ENCODE measurements around the gene EXOC6B.

EXOC6B gene

GRCh38 chr2:72744049-72744448, 81.8 kb downstream of the EXOC6B start:
- no peak for DNase-seq (ENCODE audit: low read depth in 2 of 2)

- no peak for DNase-seq (ENCODE audit: low read depth in 2 of 2)
Measured at GRCh38 chr2:72743481-72743880, 82.4 kb downstream of the EXOC6B start.

- no peak for DNase-seq (ENCODE audit: low read depth in 2 of 2)
Measured at GRCh38 chr2:72738096-72738495, 87.7 kb downstream of the EXOC6B start.

- no peak for DNase-seq (ENCODE audit: low read depth in 2 of 2)
Measured at GRCh38 chr2:72734432-72734831, 91.4 kb downstream of the EXOC6B start.

GRCh38 chr2:72731116-72731515, 94.7 kb downstream of the EXOC6B start:
- DNase-seq (ENCODE audit: low read depth in 2 of 2), result no peak

- DNase-seq (ENCODE audit: low read depth in 2 of 2), result no peak
Measured at GRCh38 chr2:72727356-72727755, 98.5 kb downstream of the EXOC6B start.

GRCh38 chr2:72723769-72724370, 102.0 kb downstream of the EXOC6B start:
- DNase-seq (ENCODE audit: low read depth in 2 of 2), result no peak

- no peak for DNase-seq (ENCODE audit: low read depth in 2 of 2)
Measured at GRCh38 chr2:72722492-72723070, 103.3 kb downstream of the EXOC6B start.

- DNase-seq (ENCODE audit: low read depth in 2 of 2), result no peak
Measured at GRCh38 chr2:72719416-72719815, 106.4 kb downstream of the EXOC6B start.

GRCh38 chr2:72718876-72719275, 107.0 kb downstream of the EXOC6B start:
- no peak for DNase-seq (ENCODE audit: low read depth in 2 of 2)

GRCh38 chr2:72716601-72717000, 109.2 kb downstream of the EXOC6B start:
- no peak for DNase-seq (ENCODE audit: low read depth in 2 of 2)

GRCh38 chr2:72713857-72714256, 112.0 kb downstream of the EXOC6B start:
- no peak for DNase-seq (ENCODE audit: low read depth in 2 of 2)

- DNase-seq (ENCODE audit: low read depth in 2 of 2), result no peak
Measured at GRCh38 chr2:72712977-72713376, 112.9 kb downstream of the EXOC6B start.

GRCh38 chr2:72712304-72712703, 113.5 kb downstream of the EXOC6B start:
- no peak for DNase-seq (ENCODE audit: low read depth in 2 of 2)

GRCh38 chr2:72710418-72711152, 115.2 kb downstream of the EXOC6B start:
- no peak for DNase-seq (ENCODE audit: low read depth in 2 of 2)

GRCh38 chr2:72708236-72708635, 117.6 kb downstream of the EXOC6B start:
- DNase-seq (ENCODE audit: low read depth in 2 of 2), result no peak

GRCh38 chr2:72698300-72698699, 127.5 kb downstream of the EXOC6B start:
- DNase-seq (ENCODE audit: low read depth in 2 of 2), result no peak

- DNase-seq (ENCODE audit: low read depth in 2 of 2), result no peak
Measured at GRCh38 chr2:72696559-72696958, 129.3 kb downstream of the EXOC6B start.

GRCh38 chr2:72695676-72696075, 130.2 kb downstream of the EXOC6B start:
- DNase-seq (ENCODE audit: low read depth in 2 of 2), result no peak

GRCh38 chr2:72694715-72695496, 130.9 kb downstream of the EXOC6B start:
- no peak for DNase-seq (ENCODE audit: low read depth in 2 of 2)

- DNase-seq (ENCODE audit: low read depth in 2 of 2), result no peak
Measured at GRCh38 chr2:72689579-72690195, 136.1 kb downstream of the EXOC6B start.

- DNase-seq (ENCODE audit: low read depth in 2 of 2), result no peak
Measured at GRCh38 chr2:72685638-72686213, 140.1 kb downstream of the EXOC6B start.
